ENCODE data around the gene KPNA6. TPM values are rescaled to one million over a fixed set of nuclear protein-coding genes. Genes with fewer than 3 reads are reported as not detected.
A peak's percentile ranks its signal among the peaks of the same experiment; 100 is the strongest.

The KPNA6 gene
- total and polyA plus RNA-seq, 2 of the 13 experiments (the other 11 are each of a cell fraction or from before 2014, with no cell fraction given), result 22.0 to 47.5 TPM

- no peak for TF ChIP-seq ATF7 (IDR thresholded peaks at IDR 0.05)
- TF ChIP-seq ATF7 (CRISPR knock-in tag; IDR thresholded peaks at IDR 0.05), result no peak
- peak; percentile 75 for TF ChIP-seq THAP9 (CRISPR knock-in tag; IDR thresholded peaks at IDR 0.05; ENCODE audit: borderline replicate concordance)
- TF ChIP-seq THYN1 (CRISPR knock-in tag; IDR thresholded peaks at IDR 0.05; ENCODE audit: borderline replicate concordance, low read depth), result no peak
- TF ChIP-seq ZNF720 (CRISPR knock-in tag; IDR thresholded peaks at IDR 0.05), result no peak
- TF ChIP-seq ZFY (CRISPR knock-in tag; IDR thresholded peaks at IDR 0.05), result peak; percentile 79
- TF ChIP-seq ZNF512B (CRISPR knock-in tag; IDR thresholded peaks at IDR 0.05; ENCODE audit: borderline replicate concordance), result no peak
- TF ChIP-seq ZNF317 (CRISPR knock-in tag; IDR thresholded peaks at IDR 0.05), result peak; percentile 69
- TF ChIP-seq HNRNPLL (IDR thresholded peaks at IDR 0.05; ENCODE audit: low read depth, low read length, poor library complexity, severe bottlenecking), result peak; percentile 76
- TF ChIP-seq ZNF598 (CRISPR knock-in tag; IDR thresholded peaks at IDR 0.05; ENCODE audit: borderline replicate concordance), result no peak
- peak; percentile 55; the same call in 1 of the 2 replicates for TF ChIP-seq FOXJ3 (CRISPR knock-in tag; IDR thresholded peaks at IDR 0.05; ENCODE audit: borderline replicate concordance)
- peak; percentile 54; the same call in 1 of the 2 replicates for TF ChIP-seq AHDC1 (CRISPR knock-in tag; IDR thresholded peaks at IDR 0.05; ENCODE audit: borderline replicate concordance)
- no peak for TF ChIP-seq SRSF9 (IDR thresholded peaks at IDR 0.05; ENCODE audit: borderline replicate concordance, insufficient read depth, low read depth, low read length, poor library complexity, severe bottlenecking)
- no peak for TF ChIP-seq MIER2 (CRISPR knock-in tag; IDR thresholded peaks at IDR 0.05)
- TF ChIP-seq ZNF501 (CRISPR knock-in tag; IDR thresholded peaks at IDR 0.05), result no peak
- peak; percentile 72 for TF ChIP-seq TARDBP (CRISPR knock-in tag; IDR thresholded peaks at IDR 0.05)
Measured at GRCh38 chr1:32179443-32180185, 71.8 kb downstream of the KPNA6 start, which contains the start of gene TXLNA (continued).
